ENCODE data around the gene TIMM44.
"Not testable (repeated sequence)": the region's sequence is repeated elsewhere in the genome, so short reads cannot be mapped to it uniquely, and the experiment has no call there.

Gene TIMM44

DNA sequence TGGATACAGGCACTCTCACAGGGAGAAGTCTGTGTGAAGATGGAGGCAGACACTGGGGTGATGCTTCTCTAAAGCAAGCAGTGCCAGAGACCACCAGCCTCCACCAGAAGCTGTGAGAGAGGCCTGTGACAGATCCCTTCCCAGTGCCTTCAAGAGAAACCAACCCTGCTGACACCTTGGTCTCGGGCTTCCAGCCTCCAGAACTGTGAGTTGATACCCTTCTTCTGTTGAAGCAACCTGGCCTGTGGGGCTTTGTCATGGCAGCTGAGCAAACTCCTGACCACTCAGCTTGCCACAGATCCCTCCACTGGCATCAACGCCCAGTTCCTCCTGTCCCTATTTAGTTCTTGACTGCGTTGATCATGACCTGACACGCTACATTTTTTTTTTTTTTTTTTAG, 33.0 kb upstream of the TIMM44 start:
- DNase-seq (ENCODE audit: low read depth): no peak

DNA sequence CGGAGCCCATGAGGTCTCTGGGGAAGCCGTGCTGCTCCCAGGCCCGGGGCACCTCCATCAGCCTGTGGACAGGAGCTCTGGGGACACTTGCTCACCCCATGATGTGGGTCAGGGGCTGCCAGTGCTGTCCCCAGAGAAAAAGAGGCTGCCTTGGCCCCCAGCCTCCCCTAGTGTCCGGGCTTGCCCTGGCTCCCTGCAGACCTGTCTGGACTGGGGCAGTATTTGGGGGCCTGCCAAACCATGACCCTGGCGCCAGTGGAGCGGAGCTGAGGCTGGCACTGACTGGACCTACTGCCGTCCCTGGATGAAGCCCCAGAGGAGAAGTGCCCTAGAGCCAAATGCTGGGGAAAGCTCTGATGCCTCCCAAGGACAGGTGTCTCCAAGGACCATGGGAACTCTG, 31.6 kb upstream of the TIMM44 start:
- DNase-seq (ENCODE audit: low read depth): no peak

DNA sequence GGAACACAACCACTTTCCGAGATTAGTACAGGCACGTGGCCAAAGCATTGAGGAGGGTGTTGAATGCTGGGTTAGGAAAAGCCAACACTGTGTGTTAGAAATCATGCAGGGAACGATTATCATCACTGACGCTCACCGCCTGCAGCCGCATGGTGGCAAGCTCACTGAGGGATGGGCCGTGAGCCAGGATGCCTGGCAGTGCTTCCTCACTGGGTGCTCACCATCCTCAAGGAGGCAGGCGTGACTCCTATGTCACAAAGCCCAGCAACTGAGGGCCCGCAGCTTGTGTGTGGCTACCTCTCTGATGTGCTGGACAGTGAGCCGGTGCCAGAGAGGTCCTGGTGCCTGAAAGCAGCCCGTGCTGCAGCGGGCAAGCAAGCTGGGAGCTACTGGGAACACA, 30.4 kb upstream of the TIMM44 start:
- DNase-seq (ENCODE audit: low read depth): no peak

DNA sequence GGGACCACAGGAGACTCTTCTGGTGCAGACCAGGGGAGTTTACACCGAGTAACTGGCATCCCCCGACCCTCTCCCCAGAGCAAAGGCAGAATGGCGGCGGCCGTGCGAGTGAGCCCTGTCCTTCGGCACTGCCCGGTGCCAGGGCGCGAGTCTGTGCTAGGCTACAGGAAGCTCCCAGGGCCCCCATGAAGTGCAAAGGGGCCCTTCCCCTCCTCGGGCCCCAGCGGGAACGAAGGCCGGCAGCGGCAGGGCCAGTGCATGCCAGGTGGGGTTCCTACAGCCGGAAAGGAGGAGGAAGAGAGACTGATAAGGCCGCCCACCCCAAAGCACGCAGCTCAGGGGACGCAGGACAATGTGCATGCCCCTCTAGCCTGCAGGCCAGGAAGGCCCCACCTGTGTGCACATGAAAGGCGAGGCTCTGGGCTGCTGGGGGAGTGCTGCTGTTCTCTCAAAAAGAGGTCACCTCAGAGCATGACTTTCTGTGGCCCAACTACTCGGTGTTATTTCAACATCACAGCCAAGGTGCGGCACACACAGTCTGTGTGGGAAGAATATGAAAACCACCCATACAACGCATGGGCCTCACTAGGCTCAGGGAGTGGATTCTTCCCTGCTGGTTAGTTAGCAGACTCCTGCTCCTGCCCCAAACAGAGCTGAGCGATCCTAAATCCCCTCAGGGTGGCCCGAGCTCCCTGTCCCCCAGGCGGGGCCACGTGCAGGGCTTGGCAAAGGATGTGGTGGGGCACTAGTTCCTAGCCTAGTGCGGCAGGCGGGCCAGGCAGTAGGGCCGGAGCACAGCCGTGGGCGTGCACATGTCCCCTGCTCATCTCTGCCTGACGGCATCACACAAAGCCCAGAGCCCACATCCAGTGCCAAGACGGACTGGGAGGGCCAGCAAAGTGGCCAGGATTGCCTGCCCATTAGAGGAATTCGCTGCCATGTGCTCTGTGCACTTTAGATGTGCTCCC, 28.4 kb upstream of the TIMM44 start:
- DNase-seq (ENCODE audit: low read depth): no peak

DNA sequence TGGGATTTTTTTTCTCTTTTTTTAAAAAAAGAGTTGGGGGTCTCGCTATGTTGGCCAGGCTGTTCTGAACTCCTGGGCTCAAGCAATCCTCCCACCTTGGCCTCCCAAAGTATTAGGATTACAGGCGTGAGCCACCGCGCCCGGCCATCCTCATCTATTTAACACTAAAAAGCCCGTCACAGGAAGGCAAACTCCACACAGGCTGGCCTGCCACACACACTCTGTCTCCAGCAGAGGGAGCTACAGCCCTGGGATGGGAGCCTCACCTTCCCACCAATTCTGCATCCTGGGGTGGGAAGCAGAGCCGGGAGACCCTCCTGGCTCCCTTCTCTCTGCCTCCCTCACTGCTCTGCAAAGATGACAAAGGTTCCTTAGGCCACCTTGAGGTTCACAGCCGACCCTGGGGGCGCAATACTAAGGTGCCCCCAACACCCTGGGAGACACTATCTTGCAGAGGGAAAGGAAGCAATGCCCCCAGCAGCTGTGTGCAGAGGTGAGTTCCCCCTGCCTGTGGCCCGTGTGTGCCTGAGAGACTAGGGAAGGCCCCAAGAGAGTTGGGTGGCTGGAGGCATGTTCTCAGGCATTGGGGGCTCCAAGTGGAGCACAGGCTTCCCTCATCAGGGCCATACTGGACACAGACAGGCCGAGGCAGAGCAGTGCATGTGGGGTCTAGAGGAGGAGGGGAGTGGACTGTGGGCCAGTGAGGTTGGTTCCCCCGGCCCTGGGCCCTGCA, 27.4 kb upstream of the TIMM44 start:
- DNase-seq (ENCODE audit: low read depth): no peak

DNA sequence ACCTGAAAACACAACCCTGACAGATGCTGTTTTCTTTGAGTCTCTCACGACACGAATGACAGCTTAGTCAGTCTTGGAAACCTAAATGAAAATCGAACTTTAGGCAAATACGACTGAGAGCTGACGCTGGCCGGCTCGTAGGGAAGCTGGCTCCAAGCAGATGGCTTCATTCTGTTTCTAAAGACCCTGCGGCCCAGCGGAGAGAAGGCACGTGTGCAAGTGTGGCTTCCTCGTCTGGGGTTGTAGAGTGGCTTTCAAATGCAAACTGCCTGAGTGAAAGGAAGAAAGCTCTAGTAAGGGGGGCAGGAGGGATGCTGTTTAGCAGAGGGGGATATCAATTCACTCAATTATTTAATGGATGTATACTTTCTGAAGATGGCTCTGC, 26.1 kb upstream of the TIMM44 start:
- no peak for DNase-seq (ENCODE audit: low read depth)

DNA sequence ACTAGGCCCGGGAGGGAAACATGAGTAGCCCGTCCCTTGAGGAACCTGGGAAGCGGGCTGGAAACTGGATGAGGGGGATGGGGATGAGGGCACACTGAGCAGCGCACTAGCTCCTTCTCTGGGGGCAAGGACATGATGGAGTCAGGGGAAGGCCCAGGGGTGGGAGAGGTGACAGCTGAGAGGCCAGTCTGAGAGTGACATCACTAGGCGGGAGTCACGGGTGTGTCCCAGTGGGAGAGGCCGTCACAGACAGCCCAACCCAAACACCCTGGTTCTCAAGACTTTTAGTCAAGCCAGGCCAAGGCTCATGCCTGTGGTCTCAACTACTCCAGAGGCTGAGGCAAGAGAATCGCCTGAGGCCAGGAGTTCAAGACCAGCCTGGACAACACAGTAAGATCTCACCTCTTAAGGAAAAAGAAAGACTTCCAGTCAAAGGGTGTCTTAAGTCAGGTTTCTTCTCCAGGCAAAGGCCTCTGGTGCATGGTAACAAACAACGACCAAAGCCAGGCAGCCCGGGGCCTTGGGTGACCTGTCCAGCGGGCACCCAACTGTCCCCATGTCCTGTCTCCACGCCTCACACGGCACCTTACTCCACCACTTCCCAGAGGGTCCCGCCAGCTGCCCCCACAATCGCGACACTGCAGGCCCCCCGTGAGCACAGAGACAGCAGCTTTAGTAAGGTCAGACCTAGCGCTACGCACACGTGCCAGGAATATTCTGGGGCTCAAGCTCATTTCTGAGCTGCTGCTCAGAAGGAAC, 25.5 kb upstream of the TIMM44 start:
- no peak for DNase-seq (ENCODE audit: low read depth)

DNA sequence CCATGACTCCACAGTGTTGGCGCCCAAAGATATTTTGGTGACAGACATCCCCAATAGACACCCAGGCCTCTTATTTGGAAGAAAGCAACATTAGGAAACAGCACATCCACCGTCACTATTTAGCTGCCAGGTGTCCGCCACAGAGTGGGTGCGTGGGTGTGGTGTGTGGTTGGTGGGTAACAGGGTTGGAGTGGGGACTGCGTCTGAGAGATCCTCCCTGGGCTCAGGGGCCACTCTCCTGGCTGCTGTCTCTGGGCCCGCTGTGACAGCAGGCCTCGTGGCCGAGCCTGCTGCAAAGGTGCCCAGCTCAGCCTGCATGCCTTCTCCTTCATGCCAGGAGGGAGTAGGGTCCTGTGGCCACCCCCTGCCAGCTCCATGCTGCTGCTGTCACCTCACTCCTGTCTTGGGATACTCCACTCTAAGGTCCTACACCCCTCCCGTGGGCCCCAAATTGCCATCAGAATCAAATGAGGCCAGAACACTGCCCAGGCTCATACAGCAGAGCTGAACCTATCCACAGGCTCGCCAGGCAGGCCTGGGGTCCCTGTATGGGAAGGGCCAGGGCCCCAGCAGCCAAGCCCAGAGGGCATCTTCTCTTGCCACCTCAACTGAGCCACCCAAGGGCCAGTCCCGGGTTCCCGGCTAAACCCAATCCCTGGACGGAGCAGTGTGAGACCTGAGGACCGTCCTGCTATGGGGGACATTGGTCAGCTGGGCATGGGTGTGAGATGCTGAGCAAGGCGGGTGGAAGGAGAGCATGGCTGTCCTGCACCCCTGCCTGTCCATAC, 24.7 kb upstream of the TIMM44 start:
- DNase-seq (ENCODE audit: low read depth): no peak

DNA sequence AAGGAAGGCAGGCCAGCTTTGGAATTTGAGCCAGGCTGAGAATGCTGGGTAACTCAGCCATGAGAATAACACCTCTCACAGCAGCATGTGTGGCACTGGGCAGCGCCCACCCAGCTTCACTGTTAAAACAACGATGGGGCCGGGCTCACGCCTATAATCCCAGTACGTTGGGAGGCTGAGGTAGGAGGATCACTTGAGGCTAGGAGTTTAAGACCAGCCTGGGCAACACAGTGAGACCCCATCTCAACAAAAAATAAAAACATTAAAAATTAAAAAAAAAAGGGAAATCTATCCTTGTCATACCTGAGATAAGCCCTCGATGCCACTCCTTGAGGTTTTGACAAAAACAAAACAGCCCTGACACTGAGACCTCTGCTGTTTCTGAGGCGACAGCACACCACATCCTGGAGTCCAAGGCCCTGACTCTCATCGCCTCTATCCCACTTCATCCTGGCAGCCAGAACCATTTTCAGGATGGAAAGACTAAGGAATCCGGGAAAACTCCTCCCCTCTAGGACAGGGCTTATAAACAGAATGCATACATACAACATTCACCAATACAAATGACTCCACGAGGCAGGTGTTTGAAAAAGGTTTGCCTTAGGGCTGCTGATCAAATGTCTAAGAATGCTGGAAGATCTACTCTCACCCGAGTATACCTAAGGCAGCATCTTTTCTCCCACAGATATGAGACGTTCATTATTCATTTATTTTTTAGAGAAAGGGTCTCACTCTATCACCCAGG, 22.6 kb upstream of the TIMM44 start:
- DNase-seq (ENCODE audit: low read depth): no peak

DNA sequence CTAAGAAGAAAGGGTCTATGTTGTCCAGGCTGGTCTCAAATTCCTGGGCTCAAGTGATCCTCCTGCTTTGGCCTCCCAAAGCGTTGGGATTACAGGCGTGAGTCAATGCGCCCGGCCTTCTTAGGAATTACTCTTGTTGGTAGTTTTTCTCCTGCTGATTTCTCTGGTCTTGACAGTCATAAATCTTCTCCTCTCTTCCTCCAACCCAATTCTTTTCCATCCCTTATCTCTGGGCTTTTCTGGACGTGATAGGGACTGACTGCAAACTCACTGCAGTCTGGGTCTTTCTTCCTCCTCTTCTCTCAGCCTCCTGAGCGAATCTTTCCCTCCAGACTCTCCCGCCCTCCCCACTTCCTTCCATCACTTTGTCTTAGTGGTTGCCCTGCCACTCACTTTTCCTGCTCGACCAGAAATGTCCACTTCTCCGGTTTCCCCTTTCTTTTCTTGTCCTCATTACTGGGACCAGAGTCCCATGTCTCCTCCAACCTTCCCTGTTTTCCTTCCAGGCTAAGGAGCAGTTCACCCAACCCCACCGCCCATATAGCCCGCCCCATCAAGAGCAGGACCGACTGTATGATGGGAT, 21.9 kb upstream of the TIMM44 start:
- DNase-seq (ENCODE audit: low read depth): no peak

DNA sequence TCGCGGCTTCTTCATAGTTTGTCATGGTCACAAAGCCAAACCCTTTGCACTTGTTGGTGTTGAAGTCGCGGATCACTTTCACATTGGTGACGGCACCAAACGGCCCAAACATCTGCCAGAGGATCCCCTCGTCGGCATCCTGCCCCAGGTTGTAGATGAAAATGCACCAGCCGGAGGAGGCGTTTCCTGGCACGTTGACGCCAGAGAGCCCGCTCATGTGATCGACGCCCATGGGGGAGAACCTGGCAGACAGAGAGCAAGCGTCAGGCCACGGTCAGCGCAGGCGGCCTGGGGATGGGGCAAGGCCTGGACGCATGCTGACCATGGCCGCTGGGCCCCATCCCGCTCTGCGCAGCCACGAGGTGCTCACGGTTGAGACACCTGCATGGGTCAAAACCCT, 20.1 kb upstream of the TIMM44 start:
- no peak for DNase-seq (ENCODE audit: low read depth)

DNA sequence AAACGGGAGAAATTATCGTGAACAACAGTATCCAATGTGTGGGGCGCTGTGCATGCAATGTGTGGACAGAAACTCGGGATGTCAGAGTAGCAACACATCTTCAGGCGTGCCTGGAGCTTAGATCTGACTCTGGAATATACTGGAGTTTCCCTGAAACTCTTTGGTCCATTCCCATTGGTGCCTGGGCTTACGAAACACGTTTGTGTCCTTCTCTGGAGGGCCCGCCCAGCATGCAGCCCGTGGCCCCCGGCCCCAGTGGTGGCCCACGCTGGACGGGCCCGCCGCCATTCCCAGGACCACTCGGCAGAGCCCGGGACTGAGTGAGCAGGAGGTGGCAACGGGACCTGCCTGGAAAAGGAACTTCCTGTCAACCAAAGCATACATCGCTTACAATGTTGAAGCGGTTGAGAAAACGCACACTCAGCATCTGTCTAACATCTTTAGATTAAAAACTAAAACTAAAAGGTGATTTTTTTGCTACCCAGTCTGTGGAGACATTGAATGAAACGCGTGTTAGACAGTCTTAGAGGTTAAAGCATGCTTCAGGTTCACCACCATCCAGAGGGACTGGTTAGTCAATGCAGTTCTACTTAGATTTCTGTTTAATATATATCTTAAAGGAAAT, 19.3 kb upstream of the TIMM44 start:
- DNase-seq (ENCODE audit: low read depth): no peak

DNA sequence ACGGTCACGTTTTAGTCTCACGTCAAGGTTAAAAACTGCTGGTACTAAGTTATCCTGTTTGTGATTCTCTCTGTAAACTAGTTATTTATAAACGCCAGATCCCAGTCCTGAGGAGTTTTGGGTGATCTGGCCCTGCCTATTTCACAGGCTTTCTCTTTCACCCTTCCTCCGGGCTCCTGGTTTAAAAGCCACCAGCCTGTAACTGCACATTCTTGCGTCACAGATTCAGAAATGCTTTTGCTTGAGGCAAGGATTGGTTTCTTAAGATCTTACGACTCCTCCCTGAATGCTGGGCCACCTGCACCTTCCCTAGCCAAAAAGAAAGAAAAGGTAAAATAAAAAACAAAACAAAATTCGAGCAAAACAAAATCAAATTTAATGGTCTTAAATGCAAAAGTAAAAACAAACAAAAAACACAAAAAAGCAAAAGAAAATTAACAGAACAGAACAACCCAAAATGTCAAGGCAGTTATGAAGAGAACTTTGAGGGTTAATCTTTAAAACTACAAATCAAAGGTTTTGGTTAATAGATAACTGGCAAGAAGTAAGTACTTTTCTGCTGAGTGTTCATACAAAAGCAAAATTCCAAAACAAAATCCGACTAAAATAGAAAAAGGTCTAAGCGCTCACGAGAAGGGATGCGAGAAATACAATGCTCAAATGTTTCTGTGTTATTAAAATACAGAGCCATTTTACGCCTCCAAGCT, 18.6 kb upstream of the TIMM44 start:
- no peak for DNase-seq (ENCODE audit: low read depth)

DNA sequence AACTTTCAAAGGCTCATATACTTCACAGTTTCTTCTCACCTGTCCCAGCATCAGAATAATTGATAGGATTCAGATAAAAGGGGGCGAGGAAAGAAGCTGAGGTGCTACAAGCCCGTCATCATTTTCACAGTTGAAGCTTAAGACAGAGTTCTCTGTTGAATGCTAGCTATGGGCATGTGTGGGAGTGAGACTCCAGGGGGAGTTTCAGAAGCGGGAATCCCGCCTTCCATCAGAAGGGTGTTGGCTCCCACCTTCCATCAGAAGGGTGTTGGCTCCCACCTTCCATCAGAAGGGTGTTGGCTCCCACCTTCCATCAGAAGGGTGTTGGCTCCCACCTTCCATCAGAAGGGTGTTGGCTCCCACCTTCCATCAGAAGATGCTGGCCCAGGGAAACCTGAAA, 17.6 kb upstream of the TIMM44 start:
- not testable (repeated sequence) for DNase-seq (ENCODE audit: low read depth)

DNA sequence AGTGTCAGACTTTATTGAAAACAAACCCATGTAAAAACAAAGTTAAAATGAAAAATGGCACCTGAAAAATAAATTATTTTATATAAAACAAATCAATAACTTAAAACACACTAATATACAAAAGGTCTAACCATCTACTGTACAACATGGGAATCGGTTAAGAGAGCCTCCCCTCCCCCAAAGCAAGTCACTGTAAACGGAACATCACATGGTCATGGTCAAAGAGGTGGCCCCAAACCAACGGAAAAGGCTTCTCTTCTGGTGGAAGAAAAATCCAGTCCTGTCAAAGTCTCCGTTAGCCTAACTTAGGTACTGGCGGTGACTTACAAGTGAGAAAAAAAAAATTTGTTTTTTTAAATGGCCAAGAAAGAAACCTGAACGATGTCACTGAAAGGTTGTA, 15.7 kb upstream of the TIMM44 start:
- no peak for DNase-seq (ENCODE audit: low read depth)

DNA sequence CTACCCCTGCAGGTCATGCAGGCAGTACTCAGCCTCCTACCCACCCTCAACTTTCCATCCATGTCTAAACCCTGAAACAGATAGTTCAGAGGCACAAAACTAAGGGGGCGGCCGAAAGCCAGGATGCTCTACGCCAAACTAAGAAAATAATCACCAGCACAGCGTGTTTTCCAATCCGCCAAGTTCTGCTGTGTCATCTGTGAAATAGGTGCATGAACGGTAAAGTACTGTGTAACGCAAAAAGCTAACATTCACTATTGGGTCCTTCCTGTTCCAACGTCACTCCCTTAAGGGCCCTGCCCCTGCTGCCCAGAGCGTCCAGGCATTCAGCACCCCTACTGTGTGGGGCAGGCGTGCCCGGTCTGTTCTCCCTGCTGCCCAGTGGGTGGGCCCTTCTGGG, 12.2 kb upstream of the TIMM44 start:
- no peak for DNase-seq (ENCODE audit: low read depth)

DNA sequence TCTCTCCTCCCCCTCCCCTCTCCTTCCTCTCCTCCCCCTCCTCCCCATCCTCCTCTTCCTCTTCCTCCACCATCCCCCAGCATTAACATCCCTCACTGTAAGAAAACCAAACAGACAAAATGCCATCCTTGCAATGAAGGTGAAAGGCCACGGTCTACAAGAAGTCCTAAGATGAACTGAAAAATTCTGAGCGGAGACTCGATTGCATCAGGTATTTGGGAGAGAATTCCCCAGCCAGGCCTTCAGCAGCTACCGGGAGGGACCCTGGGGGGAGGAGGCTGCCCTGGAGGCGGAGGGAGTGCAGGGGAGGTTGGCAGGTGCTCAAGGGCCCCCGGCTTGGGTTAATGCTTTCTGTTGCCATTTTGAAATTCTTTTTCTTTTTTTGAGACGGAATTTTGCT, 10.1 kb upstream of the TIMM44 start:
- DNase-seq (ENCODE audit: low read depth): no peak

DNA sequence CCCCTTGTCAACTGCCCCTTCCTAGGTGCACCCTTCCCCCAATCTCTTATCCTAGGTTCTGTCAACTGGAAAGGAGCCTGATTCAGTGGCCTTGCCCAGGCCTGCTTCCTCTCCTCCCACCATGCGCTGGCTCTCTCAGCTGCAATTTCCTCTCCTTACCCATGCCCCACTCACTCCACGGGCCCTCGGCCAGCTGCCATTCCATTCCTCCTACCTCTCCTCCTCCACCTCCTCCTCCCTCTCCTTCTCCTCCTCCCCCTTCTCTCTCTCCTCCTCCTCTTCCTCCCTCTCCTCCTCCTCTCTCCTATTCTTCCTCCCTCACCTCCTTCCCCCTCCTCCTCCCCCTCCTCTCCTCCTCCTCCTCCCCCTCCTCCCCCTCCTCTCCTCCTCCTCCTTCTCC, 9.6 kb upstream of the TIMM44 start:
- no peak for DNase-seq (ENCODE audit: low read depth)

DNA sequence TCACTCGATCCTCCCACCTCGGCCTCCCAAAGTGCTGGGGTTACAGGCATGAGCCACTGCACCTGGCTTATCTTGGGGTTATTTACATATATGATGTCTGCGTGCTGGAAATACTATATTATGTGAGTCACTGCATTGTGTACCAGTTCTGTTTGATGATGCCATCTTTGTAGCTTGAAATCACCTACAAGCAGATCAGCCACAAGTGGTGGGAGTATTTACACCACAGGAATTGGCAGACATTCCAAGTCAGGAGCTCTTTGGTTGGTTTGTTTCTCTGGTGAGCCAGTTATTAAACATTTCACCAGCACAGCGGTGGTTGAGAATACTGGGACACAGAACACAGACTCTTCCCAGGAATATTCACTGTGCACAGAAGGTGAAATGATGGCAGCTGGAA, 4.5 kb upstream of the TIMM44 start:
- no peak for DNase-seq (ENCODE audit: low read depth)

Measured in GM04504 (cell line).